AG09319 (cell line): ENCODE data around the gene PRKD1.
"Not testable (repeated sequence)": the region's sequence is repeated elsewhere in the genome, so short reads cannot be mapped to it uniquely, and the experiment has no call there.

Experiments
- DNase-seq: peaks from one replicate; pipeline ENCODE4 v3.0.0-alpha.2; 2010; ENCODE audit warnings: low read depth; ENCODE audit errors: extremely low read depth
- TF ChIP-seq, protein P1 (sequence below): IDR thresholded peaks from 2 replicates; pipeline ENCODE4 v1.5.1; 2011; ENCODE audit warnings: low read depth, mild to moderate bottlenecking, inconsistent platforms, low read length, moderate library complexity

Gene PRKD1

GRCh38 chr14:29885988-29886387 lies 41.7 kb downstream of the PRKD1 start:
- no peak for DNase-seq
- TF ChIP-seq, protein P1, sequence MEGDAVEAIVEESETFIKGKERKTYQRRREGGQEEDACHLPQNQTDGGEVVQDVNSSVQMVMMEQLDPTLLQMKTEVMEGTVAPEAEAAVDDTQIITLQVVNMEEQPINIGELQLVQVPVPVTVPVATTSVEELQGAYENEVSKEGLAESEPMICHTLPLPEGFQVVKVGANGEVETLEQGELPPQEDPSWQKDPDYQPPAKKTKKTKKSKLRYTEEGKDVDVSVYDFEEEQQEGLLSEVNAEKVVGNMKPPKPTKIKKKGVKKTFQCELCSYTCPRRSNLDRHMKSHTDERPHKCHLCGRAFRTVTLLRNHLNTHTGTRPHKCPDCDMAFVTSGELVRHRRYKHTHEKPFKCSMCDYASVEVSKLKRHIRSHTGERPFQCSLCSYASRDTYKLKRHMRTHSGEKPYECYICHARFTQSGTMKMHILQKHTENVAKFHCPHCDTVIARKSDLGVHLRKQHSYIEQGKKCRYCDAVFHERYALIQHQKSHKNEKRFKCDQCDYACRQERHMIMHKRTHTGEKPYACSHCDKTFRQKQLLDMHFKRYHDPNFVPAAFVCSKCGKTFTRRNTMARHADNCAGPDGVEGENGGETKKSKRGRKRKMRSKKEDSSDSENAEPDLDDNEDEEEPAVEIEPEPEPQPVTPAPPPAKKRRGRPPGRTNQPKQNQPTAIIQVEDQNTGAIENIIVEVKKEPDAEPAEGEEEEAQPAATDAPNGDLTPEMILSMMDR: no peak

DNA sequence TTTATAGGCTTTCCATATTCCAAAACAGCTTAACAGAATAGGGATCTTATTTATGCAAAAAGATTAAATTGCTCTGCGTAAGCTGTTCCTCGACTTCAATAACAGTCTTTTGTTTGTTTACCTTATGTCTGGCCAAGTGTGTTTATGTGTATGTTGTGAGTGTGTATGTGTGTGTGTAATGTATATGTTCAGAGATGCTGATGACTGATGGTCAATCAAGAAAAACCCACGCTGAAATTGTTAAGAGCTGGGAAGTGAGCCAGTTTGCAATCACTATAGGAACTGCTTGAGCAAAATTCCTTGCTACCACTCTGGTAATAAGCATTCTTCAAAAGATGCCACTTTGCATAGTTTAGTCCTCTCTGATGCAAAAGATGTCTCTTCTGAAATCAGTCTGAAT lies 59.6 kb downstream of the PRKD1 start:
- TF ChIP-seq, protein P1: no peak
- DNase-seq: peak; percentile 18

DNA sequence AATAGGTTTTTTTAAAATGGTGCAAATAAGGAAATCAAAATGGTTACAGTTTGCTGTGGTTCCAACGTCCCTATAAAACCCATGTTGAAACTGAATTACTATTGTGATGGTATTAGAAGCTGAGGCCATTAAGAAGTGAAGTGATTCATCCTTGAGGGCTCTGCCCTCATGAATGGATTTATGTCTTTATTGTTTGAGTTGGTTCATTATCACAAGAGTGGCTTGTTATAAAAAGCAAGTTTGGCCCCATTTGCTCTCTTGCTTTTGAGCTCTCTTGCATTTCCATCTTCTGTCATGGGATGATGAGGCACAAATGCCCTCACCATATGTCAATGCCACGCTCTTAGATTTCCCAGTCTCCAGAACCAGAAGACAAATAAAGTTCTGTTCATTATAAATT lies 62.3 kb downstream of the PRKD1 start:
- no peak for DNase-seq
- TF ChIP-seq, protein P1: no peak

DNA sequence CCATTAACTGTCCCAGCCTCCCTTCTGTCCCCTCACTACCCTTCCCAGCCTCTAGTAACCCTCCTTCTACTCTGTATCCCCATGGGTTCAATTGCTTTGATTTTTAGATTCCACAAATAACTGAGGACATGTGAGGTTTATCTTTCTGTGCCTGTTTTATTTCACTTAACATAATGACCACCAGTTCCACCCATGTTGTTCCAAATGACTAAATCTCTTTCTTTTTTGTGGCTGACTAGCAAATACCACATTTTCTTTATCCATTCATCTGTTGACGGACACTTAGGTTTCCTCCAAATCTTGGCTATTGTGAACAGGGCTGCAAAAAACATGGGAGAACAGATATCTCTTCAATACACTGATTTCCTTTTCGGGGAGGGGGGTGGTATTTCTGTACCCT lies 65.7 kb downstream of the PRKD1 start:
- DNase-seq: no peak
- TF ChIP-seq, protein P1: no peak

GRCh38 chr14:29858299-29858698 lies 69.3 kb downstream of the PRKD1 start:
- TF ChIP-seq, protein P1: no peak
- no peak for DNase-seq

DNA sequence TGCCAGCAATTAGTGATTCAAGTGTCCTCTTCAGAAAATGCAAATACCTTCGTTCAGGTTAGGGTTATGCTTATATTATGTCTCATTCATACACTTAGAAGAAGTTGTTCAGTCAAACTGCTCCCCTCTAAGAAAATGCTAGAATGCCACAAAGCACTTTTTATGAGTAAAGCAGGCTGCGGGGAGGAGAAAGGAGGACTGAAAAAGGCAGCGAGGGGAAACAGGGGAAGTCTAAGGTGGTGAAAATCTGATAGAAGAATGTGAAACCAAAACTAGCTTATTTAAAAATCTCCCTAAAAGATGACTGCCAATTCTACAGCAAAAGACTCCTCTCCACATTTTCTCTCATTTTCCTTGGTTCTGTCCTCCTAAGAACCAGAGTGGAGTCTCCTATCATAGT lies 70.1 kb downstream of the PRKD1 start:
- no peak for DNase-seq
- TF ChIP-seq, protein P1: no peak

- TF ChIP-seq, protein P1: no peak
- DNase-seq: no peak
These were observed 71.1 kb downstream of the PRKD1 start for GRCh38 chr14:29856516-29856915.

DNA sequence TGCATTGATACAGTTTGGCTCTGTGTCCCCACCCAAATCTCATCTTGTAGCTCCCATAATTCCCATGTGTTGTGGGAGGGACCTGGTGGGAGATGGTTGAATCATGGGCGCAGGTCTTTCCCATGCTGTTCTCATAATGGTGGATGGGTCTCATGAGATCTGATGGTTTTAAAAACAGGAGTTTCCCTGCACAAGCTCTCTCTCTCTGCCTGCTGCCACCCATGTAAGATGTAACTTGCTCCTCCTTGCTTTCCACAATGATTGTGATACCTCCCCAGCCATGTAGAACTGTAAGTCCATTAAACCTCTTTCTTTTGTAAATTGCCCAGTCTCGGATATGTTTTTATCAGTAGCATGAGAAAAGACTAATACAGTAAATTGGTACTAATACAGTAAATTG lies 74.0 kb downstream of the PRKD1 start:
- not testable (repeated sequence) for DNase-seq
